ENCODE measurements around the gene CAPN8.
A peak's percentile ranks its signal among the peaks of the same experiment; 100 is the strongest.

Gene CAPN8

DNA sequence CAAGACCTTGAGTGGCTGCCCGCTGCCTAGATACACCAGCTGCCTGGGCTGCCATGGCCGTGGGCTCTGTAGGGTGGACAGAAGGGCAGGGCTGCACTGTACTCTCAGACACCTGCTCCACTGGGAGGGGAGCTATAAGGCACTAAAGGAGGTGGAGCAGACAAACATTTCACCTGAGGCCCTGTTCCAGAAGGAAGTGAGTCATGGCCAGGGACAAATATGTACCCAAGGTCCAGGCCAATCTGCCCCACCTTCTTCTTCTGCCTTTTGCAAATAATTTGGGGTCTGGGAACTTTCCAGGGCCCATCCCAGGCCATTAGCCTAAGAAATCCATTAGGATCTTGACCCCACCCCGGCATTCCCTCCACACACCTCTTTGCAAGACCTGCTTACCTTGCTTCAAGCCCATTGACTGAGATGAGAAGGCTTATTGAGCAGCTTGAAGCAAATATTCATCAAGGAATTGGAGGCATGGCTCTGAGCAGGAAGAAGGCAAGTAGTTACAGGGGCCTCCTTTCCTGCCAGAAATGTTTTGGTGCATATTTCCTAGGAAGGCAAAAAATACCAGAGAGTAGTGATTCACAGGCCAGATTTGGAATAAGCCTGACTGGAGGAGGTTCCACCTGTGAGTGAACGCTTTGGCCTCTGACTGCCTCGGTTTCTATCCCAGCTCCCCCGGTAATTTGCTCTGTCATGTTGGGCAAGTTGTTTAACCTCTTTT is at the start of gene CAPN8:
CAPN8 (minus strand) TSS at position 110 of the 721 bp plus-strand sequence; CDS start at position 55, 55 bp downstream.
- no peak for DNase-seq

DNA sequence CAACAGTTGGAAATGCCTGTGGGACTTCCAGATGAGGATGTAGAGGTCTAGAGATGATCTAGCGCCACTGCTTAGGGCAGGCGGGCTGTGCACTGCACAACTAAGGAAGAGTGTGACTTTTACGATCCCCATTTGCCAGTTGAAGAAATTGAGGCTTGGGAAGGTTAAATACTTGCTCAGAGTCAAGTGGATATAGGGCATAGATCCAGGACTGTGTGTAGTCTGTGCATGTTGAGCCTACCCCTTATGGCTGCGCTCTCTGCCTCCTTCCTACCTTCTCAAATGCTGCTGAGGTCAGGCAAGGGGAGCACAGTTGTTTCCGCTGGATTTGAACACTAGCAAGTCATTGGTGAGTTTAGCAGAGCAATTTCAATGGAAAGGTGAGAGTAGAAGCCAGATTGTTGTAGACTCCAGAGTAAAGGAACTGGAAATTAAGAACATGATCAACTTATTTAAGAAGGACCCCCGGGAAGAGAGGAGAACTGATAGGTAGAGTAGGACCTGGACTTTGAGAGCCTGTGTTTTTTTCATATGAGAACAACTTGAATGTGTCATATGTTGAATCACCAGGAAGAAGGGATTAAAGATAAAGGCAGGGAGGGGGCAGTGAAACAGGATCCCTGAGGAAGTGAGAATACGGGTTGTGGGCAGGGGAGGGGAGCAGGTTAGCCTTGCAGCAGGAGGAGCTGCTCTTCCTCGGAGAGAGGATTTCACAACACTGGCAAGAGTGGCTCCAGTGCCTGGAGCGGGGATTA is 49.5 kb upstream of the CAPN8 start:
- DNase-seq = peak; percentile 29

DNA sequence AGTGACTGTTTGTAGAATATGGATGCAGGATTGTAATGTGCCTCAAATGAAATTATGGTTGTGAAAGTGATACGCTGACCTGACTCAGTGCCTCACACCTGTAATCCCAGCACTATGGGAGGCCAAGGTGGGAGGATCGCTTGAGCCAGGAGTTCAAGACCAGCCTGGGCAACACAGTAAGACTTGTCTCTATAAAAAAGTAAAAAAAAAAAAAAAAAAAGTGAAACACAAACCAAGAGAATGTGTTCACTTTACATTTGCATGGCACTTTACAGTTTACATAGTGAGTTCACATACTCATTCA is 48.9 kb upstream of the CAPN8 start:
- DNase-seq = no peak

DNA sequence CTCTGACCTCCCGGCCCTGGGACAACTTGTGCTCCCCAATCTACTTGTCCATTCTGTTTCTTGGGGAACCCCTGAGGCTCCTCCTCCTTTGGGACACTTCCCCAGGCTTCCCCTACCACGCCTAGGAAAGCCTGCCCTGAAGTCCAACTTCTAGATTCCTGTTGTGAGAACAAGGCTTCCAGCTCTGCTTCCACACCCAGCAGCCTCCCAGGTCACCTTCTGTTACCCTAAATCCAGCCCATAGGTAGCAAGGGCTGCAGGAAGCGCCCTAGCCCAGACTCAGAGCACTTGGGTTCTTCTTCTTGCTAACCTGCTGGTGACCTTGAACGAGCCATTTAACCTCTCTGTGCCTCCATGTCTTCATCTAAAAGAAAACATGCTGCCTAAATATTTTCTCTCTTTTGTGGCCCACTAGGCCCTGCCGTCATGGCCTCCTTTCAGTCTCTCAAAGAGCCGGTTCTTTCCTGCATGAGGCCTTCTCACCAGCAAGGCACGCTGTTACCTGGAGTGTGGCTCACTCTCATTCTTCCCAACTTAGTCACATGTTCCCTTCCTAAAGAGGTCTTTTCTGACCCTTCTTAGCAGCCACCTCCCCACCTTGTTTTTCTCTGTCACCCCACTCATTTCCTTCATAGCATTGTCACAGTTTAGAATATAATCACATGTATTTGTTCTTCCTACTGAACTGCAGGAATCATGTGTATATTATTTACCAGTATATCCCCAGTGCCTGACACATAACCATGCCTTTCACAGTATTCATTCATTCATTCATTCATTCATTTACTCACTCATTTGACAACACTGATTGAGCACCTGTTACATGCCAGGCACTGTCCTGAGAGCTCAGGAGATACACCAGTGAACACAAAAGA is 48.3 kb upstream of the CAPN8 start:
- DNase-seq = no peak

DNA sequence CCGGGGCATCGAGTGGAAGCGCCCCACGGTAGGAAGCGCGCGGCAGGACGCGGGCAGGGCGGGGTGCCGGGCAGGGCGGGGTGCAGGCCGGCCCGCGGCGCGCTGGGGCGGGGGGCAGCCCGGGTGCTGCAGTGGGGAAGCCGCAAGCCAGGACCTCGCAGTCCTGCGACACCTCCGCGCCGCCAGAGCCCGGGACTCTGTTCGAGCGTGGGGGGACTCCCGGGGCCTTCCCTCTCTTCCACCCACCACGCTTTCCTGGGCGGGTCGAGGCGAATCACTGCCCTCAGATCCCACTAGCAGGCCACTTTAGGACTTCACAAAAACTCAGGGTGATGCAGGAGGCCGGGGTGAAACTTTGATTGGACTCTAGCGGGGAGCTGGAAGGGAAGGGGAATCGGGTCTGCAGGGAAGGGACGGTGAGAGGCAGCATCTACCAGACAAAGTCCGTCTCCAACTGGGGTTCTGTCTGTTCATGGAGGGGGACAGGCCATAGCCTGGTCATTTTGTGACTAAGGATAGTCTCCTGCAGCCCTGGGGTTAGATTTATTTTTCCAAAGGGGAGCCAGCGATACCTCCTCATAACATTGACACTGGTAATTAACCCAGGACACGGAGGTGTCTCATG is 47.5 kb upstream of the CAPN8 start:
- DNase-seq = peak; percentile 16

DNA sequence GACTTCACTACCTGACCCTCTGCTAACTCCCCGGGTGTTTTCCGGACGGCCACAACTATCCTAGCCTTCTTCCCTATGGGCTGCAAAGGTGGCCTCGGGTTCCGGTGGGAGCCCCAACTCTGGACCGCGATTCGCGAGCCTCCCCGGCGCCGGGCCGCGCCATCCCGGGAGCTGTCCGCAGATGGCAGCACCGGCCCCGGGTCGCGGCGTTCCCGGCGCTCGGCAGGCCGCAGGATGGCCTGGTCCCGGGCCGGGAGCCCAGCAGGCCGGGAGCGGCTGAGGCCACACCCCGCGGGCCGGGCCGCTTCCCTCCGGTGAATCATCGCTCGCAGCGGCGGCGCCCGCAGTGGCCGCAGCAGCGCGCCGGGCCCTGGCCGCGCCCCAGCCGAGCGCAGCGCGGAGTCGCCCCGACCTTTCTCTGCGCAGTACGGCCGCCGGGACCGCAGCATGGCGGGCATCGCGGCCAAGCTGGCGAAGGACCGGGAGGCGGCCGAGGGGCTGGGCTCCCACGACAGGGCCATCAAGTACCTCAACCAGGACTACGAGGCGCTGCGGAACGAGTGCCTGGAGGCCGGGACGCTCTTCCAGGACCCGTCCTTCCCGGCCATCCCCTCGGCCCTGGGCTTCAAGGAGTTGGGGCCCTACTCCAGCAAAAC is 46.8 kb upstream of the CAPN8 start, which contains the start of gene CAPN2:
CAPN2 (plus strand) TSS at position 346 of the 656 bp plus-strand sequence; CDS start at position 448, 102 bp downstream.
- DNase-seq = peak; percentile 68

DNA sequence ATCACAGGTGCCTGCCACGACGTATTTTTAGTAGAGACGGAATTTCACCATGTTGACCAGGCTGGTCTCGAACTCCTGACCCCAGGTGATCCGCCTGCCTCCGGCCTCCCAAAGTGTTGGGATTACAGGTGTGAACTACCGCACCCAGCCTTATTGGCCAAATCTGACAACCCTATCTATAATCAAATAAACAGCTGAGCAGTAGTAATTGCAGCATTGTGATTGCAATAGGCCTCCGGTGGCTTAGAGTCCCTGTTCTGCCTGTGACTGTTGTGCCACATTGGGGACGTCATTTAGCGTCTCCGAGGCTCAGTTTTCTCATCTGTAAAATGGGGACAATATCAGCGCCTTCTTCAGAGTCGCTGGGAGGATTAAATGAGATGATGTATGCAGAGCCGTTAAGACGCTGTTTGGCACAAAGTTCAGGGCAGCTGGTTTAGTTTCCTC is 46.3 kb upstream of the CAPN8 start:
- DNase-seq = no peak

DNA sequence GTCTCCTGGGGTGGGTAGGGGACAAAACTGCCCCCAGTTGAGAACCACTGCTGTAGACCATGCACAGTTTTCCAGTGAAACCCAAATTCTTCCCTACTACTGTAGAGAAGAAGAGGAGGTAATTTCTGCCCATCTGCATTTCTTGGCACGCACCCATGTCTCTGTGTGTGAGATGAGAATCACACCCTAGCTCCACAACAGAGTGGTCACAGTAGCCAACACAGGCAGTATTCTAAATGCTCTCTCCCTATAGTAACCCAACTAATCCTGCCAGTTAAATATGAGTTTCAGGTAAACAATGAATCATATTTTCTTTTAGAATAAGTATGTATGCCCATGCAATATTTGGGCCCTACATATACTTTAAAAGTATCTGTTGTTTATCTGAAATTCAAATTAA is 45.7 kb upstream of the CAPN8 start:
- no peak for DNase-seq

DNA sequence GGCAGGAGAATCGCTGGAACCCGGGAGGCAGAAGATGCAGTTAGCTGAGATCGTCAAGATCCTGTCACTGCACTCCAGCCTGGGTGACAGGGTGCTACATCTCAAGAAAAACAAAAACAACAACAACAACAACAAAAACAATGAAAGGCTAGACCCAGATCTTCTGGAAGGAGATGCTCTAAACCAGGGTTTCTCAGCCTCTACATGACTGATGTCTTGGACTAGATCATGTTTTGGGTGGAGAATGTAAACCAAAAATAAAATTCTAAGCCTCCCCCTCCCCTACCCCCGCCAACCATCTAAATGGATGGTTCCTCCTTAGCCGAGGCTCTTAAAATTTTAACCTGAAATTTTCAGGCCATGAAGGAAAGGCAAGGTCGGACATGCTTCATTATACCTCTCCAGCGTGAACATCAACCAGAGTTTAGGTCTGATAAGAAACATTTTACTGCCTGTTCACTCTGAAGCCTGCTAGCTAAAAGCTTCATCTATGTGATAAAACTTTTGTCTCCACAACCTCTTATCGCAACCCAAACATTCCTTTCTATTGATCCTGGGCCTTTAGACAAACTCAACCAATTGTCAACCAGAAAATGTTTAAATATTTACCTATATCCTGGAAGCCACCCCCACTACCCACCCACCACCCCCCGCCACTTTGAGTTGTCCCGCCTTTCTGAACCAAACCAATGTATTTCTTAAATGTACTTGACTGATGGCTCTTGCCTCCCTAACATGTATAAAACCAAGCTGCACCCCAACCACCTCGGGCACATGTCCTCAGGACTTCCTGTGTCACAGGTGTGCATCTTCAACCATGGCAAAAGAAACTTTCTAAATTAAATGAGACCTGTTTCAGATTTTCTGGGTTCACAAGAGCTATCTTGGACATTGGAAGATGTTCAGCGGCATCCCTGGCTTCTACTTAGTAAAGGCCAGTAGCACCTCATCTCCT is 45.0 kb upstream of the CAPN8 start:
- no peak for DNase-seq

DNA sequence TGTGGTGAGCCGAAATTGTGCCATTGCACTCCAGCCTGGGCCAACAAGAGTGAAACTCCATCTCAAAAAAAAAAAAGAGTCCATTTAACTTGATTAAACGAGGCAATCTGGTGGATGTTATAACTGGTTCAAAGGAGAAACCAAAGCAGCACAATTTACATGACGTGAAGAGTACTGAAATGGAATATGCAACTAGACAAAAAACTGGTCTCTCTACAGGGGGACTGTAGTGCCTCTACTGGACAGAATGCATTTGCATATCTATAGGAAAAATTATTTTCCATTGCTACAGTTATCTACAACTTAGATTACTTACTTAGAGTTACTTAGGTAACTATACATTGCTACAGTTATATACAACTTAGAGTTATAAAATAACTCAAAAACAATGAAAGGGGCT is 44.1 kb upstream of the CAPN8 start:
- no peak for DNase-seq

DNA sequence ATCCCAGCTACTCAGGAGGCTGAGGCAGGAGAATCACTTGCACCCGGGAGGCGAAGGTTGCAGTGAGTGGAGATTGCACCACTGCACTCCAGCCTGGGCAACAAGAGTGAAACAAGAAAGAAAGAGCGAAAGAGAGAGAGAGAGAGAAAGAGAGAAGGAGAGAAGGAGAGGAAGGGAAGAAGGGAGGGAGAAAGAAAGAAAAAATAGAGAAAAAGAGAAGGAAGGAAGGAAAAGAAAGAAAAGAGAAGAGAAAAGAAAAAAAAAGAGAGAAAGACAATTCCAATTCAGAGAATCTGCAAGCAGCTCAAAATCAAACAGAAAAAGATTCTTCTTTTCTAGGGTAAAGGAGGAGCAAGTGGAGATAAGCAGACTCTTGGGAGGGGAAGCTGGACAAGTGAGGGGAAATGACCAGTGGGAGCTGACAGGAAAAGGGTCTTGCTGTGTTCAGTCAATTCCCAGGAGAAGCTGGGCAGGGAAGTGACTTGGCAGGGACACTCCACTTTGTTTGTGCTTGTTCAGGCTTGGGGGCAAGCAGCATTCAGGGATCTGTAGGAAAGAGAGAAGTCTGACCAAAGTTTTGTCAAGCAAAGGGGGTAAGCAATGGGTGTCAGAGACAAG is 43.3 kb upstream of the CAPN8 start:
- DNase-seq = no peak

DNA sequence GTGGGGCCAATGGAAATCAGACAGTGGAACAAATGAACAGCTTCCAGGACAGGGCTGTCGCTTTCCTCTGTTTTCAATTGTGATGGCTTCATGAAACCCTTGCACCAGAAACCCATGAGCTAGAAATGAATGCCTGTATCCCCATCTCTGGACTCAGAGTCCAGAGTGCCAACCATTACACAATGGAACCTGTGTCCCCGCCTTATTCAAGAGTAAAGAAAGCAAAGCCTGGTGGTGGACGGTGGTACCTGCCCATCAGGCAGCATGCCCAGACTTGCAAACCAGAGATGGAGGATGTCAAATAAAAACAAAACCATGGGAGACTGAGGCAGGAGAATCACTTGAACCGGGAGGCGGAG is 42.5 kb upstream of the CAPN8 start:
- no peak for DNase-seq

DNA sequence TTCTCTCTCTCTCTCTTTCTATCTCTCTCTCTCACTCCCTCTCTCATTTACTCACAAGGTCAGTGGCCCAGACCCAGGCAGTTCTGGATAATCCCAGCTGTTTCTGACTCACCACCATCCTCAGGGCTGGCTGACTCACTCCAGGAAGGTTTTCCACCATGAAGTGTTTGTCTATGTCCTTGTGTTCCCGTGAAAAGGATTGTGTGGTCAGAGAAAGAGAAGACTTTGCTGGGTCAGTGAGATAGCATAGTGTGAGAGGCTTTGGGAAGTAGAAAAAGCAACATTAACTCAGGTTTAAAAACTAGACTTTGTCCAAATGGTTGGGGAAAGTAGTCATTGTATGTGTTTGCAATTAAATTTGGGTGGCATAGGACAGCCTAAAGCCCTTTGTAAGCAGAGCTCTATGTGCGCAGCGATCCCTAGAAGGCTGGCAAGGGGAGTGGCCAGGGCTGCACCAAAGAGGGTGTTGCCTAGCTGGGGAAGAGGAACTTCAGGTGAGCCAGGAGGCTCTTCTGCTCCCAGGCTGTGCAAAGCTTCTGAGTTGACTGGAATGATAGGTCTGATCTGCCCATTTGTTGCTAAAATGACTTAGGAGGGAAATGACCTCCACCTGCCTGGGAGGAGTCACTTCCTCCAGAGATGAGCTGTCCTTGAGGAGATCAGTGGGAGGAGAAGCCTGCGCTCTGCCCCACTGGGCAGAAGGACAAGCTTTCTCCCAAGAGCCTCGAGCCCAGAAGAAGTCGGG is 41.9 kb upstream of the CAPN8 start:
- DNase-seq = no peak

DNA sequence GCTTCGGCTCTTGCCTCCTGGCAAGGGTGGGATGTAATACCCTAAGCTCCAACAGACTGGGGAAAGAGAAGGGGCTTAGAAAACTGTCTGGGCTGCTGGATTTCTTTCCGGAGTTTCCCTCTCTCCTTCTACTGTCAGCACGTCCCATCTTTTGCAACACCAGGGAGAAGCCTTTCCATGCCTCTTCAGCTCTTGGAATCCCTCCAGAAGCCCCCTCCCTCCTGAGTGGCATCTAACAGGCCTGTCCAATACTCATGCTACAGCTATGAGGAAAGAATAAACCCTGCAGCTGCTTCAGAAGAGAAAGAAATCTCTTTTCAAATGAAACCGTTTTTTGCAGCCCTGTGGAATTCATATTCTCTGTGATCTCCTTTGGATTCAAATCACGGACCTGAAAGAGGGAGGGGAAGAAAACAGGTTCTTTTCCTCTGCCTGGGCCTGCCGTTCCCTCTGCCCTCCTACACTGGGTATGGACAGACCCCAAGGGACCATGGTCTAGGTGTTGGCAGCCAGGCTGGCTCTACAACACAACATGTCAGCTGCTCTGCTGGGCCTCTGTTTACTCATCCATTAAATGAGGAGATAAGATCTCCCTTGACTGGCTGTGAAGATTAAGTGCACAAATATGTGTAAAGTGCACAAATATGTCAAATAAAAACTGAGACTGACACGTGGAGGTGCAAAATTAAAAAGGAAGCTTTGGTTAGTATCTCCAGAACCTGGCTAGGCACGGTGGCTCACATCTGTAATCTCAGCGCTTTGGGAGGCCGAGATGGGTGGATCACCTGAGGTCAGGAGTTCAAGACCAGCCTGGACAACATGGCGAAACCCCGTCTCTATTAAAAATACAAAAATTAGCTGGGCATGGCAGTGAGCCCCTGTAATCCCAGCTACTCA is 40.8 kb upstream of the CAPN8 start:
- DNase-seq = no peak

DNA sequence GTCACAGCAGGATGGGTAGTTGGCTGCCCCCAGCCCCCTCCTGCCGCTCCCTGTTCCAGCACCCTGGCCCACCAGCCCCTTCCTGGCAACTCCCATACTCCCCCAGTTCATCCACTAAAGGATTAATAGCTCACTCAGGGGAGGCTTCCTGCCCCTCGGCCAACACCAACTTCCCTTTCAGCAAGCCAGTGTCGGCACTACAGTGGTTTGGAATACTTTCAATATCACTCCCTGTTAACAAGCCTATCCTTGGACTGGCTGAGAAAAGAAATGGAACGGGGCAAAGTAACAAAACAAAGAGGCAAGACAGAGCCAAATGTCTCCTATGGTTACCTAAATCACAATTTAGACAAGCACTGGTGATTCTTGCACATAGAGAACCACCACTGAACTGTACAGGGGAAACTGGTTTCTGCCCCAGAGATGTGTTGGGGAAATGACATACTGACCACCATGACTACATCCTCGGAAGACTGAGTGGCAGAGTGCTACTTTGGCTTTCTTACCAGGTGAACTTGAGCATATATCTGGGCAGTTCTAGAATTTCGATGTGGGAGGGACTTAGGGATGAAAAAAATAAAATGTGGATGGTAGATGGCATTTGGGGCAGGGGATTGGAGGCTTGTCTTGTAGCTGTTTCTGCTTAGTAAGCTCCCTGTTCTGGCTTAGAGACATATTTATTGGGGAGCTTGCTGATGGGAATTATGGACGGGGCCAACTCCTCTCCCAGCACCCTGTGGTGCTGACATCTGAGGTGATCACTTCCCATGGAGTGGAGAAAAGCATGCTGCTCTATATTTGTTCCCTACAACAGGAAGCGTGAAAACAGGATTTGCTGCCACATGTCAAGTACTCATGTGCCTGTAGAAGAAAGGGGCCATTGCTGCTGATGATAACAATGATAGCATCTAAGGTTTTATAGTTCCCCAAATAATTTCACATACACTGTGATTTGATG is 39.7 kb upstream of the CAPN8 start:
- DNase-seq = no peak

DNA sequence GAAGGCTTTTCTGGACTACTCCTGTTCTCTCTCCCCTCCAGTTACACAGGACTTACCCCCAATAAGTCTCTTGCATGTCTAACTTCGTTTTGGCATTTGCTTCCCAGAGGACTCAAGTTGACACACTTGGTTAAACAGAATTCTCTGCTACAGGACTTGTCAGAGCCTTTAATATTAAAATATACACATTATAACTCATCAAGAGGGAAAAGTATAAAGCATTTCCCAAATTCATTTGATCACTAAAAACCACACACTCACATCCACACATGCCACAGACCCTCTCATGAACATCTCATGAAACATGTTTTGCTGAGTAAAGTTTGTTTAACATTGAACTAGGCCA is 38.1 kb upstream of the CAPN8 start:
- no peak for DNase-seq

DNA sequence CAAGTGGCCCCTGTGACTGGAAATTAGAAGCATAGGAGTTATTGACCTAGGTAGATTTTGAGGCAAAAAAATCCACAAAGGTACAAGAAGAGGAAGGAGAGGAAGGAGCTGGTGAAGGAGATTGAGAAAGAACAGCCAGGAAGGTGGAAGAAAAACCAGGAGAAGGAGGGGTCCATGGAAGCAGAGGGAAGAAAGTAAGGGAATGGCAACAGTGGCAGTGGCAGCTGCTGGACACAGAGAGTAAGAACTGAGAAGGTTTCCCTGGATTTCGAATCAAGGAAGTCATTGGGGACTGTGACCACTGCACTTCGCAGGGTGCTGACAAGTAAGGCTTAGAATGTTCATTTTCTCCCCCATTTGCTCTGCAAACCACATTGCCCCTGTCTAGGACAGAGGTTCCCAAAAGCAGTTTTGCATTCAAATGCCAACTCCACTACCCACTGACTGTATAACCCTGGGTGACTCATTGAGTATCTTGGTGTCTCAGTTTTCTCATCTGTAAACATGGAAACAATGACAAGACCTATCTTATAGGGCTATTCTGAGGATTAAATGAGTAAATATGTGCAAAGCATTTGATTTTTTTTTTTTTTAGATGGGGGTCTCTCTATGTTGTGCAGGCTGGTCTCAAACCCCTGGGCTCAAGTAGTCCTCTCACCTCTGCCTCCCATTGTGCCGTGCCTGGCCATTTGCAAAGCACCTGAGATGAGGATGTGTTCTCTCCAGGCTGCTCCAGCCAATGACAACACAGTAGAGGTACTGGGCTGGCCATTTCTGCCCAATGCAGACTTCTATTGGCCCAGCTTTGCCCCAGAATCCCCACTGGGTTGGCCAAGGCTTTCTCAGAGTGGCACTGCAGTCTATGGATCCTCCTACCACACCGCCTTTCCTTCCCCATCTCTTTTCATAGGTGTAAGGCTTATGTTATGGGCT is 37.5 kb upstream of the CAPN8 start:
- DNase-seq = no peak

Measured in CD4-positive, alpha-beta T cell treated with Interferon gamma for 1 hour (primary cell).